ENCODE results near the gene KRT27. TPM values are rescaled to one million over a fixed set of nuclear protein-coding genes. Genes with fewer than 3 reads are reported as not detected.

The KRT27 gene
- total RNA-seq, 1 donor from 2014 or later: not detected

DNA sequence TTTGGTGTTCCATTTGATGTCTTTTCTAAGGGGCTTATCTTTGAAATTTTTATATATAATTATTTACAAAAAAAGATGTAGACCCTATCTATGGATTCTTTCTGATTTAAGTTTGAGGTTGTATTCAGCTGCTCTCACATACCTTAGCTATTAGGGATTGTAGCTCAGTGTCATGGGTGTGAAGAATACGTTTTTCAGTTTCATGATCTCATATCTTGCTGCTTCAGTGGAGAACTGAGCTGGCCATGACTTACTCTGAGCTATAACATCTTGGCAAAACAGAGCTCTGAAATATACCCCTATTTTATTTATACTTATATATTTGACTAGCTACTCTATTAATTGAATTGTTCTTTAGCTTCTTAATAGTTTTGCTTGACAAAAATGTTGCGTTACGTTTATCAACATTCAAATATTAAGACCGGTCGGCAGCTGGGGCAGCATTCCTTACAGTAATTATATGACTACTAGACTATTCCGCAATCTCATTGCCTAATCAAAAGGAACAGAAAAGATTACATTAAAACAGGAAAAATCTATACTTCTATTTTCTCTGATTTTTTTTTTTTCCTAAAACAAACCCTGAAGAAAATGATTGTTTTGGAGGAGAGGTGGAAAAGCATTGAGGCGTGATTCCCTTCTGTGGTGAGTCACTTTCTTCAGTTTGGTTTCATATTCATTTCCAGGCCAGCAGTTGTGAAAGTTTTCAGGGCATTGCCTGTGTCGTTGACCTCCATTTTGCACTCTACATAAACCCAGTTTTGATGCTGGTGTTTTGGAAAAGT lies 54.7 kb downstream of the KRT27 start:
- no peak overlapping the region for H3K4me3 Mint-ChIP-seq
- no peaks in the 10 kb centered on the region for H3K27me3 Mint-ChIP-seq (ENCODE audit: insufficient read depth, low read depth)
- TF ChIP-seq EZH2 (IDR thresholded peaks at IDR 0.05) (no peak), EZH2phosphoT487 (IDR thresholded peaks at IDR 0.05) (no peak)
- TF ChIP-seq, protein P1, sequence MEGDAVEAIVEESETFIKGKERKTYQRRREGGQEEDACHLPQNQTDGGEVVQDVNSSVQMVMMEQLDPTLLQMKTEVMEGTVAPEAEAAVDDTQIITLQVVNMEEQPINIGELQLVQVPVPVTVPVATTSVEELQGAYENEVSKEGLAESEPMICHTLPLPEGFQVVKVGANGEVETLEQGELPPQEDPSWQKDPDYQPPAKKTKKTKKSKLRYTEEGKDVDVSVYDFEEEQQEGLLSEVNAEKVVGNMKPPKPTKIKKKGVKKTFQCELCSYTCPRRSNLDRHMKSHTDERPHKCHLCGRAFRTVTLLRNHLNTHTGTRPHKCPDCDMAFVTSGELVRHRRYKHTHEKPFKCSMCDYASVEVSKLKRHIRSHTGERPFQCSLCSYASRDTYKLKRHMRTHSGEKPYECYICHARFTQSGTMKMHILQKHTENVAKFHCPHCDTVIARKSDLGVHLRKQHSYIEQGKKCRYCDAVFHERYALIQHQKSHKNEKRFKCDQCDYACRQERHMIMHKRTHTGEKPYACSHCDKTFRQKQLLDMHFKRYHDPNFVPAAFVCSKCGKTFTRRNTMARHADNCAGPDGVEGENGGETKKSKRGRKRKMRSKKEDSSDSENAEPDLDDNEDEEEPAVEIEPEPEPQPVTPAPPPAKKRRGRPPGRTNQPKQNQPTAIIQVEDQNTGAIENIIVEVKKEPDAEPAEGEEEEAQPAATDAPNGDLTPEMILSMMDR (IDR thresholded peaks at IDR 0.05): no peak
- peaks cover 24% of the 10 kb centered on the region for H3K27me3 ChIP-seq
- no peaks in the 10 kb centered on the region for H3F3A ChIP-seq (ENCODE audit: low read depth)
- no peak overlapping the region for H2AFZ ChIP-seq (replicated peaks)
- no peak overlapping the region for H3K4me2 ChIP-seq
- no peaks in the 10 kb centered on the region for H3K36me3 Mint-ChIP-seq
- no peak for DNase-seq (ENCODE audit: low spot score)
- H3K79me2 ChIP-seq (ENCODE audit: low read depth): no peaks in the 10 kb centered on the region
- no peak overlapping the region for H3K27ac ChIP-seq
- no peak overlapping the region for H3K27ac Mint-ChIP-seq
- no peaks in the 10 kb centered on the region for H4K20me1 ChIP-seq (ENCODE audit: low read depth)
- no peak overlapping the region for H3K9ac ChIP-seq
- no peaks in the 10 kb centered on the region for H3K9me3 Mint-ChIP-seq
- no peaks in the 10 kb centered on the region for H3K9me3 ChIP-seq (ENCODE audit: low read depth)
- no peak overlapping the region for H3K4me3 ChIP-seq
- H3K4me1 ChIP-seq: no peaks in the 10 kb centered on the region
- H3K36me3 ChIP-seq: no peaks in the 10 kb centered on the region
- H3K4me1 Mint-ChIP-seq: no peaks in the 10 kb centered on the region

DNA sequence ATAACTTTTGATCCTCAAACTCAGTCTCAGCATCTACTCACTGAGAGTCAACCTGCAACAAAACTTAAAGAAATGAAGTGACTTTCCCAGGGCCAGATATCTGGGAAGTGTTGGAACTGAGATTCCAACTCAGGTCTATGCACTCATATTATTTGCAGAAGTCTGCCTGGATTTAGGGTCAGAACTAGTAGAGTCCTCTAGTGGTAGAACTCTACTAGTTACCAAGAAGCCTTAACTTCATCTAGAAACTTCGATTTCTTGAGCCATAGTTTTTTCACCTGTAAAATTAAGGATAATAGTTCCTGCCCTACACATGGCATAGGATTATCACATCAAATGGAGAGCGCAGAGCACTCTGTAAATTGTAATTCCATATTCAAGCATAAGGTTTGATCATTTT lies 55.4 kb downstream of the KRT27 start:
- DNase-seq (ENCODE audit: low spot score): peak; percentile 18
- Histone ChIP-seq H2AFZ (replicated peaks) (no peak overlapping the region), H3K4me2 (no peak overlapping the region), H3K4me1 (no peaks in the 10 kb centered on the region), H3K27ac (no peak overlapping the region), H3K36me3 (no peaks in the 10 kb centered on the region), H3K4me3 (no peak overlapping the region), H3K9ac (no peak overlapping the region), H3F3A (ENCODE audit: low read depth) (no peaks in the 10 kb centered on the region), H3K9me3 (ENCODE audit: low read depth) (no peaks in the 10 kb centered on the region), H3K79me2 (ENCODE audit: low read depth) (no peaks in the 10 kb centered on the region), H3K27me3 (peaks cover 19% of the 10 kb centered on the region), H4K20me1 (ENCODE audit: low read depth) (no peaks in the 10 kb centered on the region)
- Mint-ChIP-seq H3K27me3 (ENCODE audit: insufficient read depth, low read depth) (no peaks in the 10 kb centered on the region), H3K4me1 (no peaks in the 10 kb centered on the region), H3K9me3 (no peaks in the 10 kb centered on the region), H3K36me3 (no peaks in the 10 kb centered on the region), H3K4me3 (no peak overlapping the region), H3K27ac (no peak overlapping the region)
- TF ChIP-seq EZH2 (IDR thresholded peaks at IDR 0.05): no peak
- TF ChIP-seq, protein P1 (IDR thresholded peaks at IDR 0.05): peak; percentile 52

Other genes starting within 250 kb of the KRT27 start
- gene CCR7, start 217.1 kb downstream of the KRT27 start, total RNA-seq (ENCODE audit: low replicate concordance): 0.37 TPM in 1 of 2 replicates, not detected in the other
- 179 and 237 TPM in 2 replicates for gene SMARCE1, start 134.7 kb downstream of the KRT27 start, total RNA-seq (ENCODE audit: low replicate concordance)
- 0.39 and 2.8 TPM in 2 replicates for gene KRT222, start 117.4 kb downstream of the KRT27 start, total RNA-seq (ENCODE audit: low replicate concordance)
- gene KRT24, start 78.8 kb downstream of the KRT27 start, total RNA-seq (ENCODE audit: low replicate concordance): not detected in 2 replicates
- not detected in 2 replicates for gene KRT25, start 27.2 kb downstream of the KRT27 start, total RNA-seq (ENCODE audit: low replicate concordance)
- gene KRT26, start 10.3 kb downstream of the KRT27 start, total RNA-seq (ENCODE audit: low replicate concordance): not detected in 2 replicates
- not detected in 2 replicates for gene KRT28, start 17.4 kb upstream of the KRT27 start, total RNA-seq (ENCODE audit: low replicate concordance)
- 7.5 and 19.3 TPM in 2 replicates for gene KRT10, start 40.1 kb upstream of the KRT27 start, total RNA-seq (ENCODE audit: low replicate concordance)
- gene KRT12, start 84.7 kb upstream of the KRT27 start, total RNA-seq (ENCODE audit: low replicate concordance): not detected in 2 replicates
- gene KRT20, start 102.7 kb upstream of the KRT27 start, total RNA-seq (ENCODE audit: low replicate concordance): not detected in 2 replicates
- gene KRT23, start 155.1 kb upstream of the KRT27 start, total RNA-seq (ENCODE audit: low replicate concordance): 0.60 TPM in 1 of 2 replicates, not detected in the other
- not detected in 2 replicates for gene KRT39, start 184.4 kb upstream of the KRT27 start, total RNA-seq (ENCODE audit: low replicate concordance)
- not detected in 2 replicates for gene KRT40, start 201.8 kb upstream of the KRT27 start, total RNA-seq (ENCODE audit: low replicate concordance)
- gene KRTAP3-3, start 211.6 kb upstream of the KRT27 start, total RNA-seq (ENCODE audit: low replicate concordance): not detected in 2 replicates
- not detected in 2 replicates for gene KRTAP3-2, start 217.4 kb upstream of the KRT27 start, total RNA-seq (ENCODE audit: low replicate concordance)
- not detected in 2 replicates for gene KRTAP3-1, start 226.6 kb upstream of the KRT27 start, total RNA-seq (ENCODE audit: low replicate concordance)
- gene KRTAP1-5, start 244.7 kb upstream of the KRT27 start, total RNA-seq (ENCODE audit: low replicate concordance): not detected in 2 replicates
- not detected in 2 replicates for gene KRTAP1-4, start 247.6 kb upstream of the KRT27 start, total RNA-seq (ENCODE audit: low replicate concordance)